Activated CD8-positive, alpha-beta memory T cell treated with anti-CD3 and anti-CD28 coated beads for 24 hours (primary cell): ENCODE results near the gene INTS3.

Experiments
- DNase-seq: peaks from one replicate; pipeline ENCODE4 v3.0.0-alpha.2; 2020

The INTS3 gene

GRCh38 chr1:153727463-153728304 lies at the start of gene INTS3:
TSS of gene INTS3 (plus strand) at chr1:153728050. CDS start at chr1:153728635, 585 bp downstream.
- DNase-seq = peak; percentile 99

DNA sequence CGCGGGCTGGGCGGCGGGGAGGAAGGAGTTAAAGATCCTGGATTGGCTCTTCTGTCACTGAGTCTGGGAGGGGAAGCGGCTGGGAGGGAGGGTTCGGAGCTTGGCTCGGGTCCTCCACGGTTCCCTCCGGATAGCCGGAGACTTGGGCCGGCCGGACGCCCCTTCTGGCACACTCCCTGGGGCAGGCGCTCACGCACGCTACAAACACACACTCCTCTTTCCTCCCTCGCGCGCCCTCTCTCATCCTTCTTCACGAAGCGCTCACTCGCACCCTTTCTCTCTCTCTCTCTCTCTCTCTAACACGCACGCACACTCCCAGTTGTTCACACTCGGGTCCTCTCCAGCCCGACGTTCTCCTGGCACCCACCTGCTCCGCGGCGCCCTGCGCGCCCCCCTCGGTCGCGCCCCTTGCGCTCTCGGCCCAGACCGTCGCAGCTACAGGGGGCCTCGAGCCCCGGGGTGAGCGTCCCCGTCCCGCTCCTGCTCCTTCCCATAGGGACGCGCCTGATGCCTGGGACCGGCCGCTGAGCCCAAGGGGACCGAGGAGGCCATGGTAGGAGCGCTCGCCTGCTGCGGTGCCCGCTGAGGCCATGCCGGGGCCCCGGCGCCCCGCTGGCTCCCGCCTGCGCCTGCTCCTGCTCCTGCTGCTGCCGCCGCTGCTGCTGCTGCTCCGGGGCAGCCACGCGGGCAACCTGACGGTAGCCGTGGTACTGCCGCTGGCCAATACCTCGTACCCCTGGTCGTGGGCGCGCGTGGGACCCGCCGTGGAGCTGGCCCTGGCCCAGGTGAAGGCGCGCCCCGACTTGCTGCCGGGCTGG lies 49.1 kb upstream of the INTS3 start, which contains the start of gene NPR1:
Gene NPR1 (plus strand): TSS at position 170 of the 818 bp plus-strand sequence. CDS start 421 bp downstream, at position 591.
- peak; percentile 69 for DNase-seq

- DNase-seq = peak; percentile 74
These were observed 48.3 kb upstream of the INTS3 start for GRCh38 chr1:153679337-153680119.

DNA sequence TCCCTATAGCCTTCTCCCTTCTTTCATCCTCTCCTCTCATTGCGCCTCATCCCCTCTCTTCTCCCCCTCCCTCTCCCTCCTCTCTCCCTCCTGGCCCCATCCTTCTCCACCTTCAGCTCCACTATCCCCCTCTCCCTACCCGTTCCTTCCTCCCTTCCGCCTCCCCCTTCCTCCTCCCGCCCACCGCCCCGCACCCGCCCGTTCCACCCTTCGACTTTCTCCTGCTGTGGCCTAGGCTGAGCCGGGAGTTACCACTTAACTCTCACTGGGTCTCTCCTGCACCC lies 47.8 kb upstream of the INTS3 start:
- no peak for DNase-seq

DNA sequence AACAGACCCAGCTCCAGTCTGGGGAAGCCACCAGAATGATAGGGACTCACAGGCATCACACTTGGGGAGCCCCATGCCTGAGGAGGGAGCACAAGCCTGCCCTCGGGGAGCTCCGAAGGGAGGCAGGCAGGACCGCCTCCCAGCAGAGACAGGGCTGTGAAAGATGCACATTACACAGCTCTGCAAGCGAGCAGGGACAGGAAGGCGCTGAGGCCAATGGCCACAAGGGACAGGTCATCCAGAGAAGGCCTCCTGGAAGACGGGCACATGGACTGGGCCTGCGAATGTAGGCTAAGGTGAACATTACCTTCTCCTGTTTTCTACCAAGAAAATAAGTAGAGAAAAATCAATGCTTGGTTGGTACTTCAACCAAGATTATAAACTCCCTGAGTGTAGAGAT lies 45.1 kb upstream of the INTS3 start:
- no peak for DNase-seq

GRCh38 chr1:153683854-153684253 lies 44.0 kb upstream of the INTS3 start:
- DNase-seq = no peak

DNA sequence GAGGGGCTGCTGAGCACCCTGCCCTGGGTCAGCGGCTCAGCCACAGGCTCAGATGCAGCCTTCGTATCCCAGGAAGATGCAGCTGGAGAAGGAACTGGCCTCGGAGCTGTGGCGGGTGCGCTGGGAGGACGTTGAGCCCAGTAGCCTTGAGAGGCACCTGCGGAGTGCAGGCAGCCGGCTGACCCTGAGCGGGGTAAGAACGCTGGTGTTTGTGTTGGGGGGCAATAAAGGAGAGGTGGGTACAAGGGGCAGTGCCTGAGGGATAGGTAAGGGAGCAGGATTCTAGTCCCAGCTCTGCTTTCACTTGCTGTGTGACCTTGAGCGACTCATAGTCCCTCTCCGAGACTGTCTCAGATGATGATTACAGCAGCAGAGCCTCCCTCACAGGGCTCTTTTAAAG lies 43.0 kb upstream of the INTS3 start:
- no peak for DNase-seq

GRCh38 chr1:153685544-153686340 lies 42.1 kb upstream of the INTS3 start:
- no peak for DNase-seq

DNA sequence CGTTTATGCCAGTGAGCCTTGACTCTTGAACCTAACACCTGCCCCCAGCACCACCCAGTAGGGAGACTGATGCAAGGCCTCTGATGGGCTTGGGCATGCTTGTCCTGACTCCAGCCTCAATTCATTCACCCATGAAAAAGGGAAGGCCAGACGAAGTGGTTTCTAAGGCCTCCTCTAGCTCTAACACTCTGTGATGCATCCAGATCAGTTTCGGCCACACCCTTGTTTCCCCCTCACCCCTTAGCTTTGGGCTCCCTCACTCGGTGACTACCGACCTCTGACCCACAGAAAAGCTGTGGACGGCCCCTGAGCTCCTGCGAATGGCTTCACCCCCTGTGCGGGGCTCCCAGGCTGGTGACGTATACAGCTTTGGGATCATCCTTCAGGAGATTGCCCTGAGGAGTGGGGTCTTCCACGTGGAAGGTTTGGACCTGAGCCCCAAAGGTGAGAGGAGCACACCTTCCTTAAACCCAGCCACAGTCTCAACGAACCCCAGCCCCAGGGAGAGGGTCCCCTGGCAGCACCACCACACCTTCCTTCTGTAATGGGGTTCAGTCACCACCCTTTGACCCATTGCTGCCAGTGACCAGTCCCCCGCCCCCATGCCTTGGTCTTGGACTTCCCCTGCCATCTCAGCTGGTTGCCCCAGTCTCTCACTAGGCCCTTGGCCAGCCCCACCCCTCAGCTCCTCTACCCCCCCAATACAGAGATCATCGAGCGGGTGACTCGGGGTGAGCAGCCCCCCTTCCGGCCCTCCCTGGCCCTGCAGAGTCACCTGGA lies 40.3 kb upstream of the INTS3 start:
- DNase-seq = no peak

DNA sequence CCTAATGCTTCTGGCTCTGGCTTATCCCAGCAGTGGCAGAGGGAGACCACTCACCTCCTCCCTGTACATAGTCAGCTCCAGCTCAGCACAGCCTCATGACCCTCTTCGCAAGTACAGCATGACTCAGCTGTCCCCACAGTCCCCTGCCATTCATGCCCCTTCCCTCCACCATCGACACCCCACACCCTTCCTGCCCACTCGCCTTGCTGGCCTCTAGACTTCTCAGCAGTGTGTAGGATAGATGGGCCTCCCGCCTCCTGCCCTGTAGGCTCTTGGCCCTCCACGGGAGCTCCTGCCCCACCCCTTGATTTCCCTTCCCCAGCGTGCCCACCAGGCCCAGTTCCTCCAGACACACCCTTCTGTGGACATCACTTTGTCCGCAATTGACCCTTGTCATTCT lies 39.6 kb upstream of the INTS3 start:
- no peak for DNase-seq

- DNase-seq = no peak
These were observed 39.0 kb upstream of the INTS3 start for GRCh38 chr1:153688736-153689328.

DNA sequence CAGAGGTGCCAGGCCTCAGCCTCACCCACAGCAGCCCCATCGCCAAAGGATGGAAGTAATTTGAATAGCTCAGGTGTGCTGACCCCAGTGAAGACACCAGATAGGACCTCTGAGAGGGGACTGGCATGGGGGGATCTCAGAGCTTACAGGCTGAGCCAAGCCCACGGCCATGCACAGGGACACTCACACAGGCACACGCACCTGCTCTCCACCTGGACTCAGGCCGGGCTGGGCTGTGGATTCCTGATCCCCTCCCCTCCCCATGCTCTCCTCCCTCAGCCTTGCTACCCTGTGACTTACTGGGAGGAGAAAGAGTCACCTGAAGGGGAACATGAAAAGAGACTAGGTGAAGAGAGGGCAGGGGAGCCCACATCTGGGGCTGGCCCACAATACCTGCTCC lies 34.4 kb upstream of the INTS3 start:
- DNase-seq = no peak

DNA sequence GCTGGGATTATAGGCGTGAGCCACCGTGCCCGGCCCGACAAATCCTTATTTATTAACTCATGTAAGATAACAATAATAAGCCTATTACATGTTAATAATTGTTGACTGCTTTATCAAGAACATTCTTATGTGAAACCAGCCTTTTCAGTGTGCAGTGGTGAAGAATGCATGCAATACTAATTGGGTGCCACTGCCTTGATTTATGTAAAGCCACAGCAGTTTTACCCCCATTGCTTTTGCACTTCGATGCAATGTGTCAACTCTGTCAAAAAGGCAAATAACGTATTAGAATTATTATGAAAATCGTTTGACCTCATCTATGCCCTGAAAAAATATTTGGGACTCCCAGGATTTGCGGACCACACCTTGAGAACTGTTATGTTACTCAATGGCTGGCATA lies 31.1 kb upstream of the INTS3 start:
- DNase-seq = no peak

- DNase-seq = no peak
These were observed 30.4 kb upstream of the INTS3 start for GRCh38 chr1:153697191-153698019.

- no peak for DNase-seq
These were observed 29.6 kb upstream of the INTS3 start for GRCh38 chr1:153698020-153698922.

GRCh38 chr1:153698923-153699714 lies 28.7 kb upstream of the INTS3 start:
- DNase-seq = no peak

DNA sequence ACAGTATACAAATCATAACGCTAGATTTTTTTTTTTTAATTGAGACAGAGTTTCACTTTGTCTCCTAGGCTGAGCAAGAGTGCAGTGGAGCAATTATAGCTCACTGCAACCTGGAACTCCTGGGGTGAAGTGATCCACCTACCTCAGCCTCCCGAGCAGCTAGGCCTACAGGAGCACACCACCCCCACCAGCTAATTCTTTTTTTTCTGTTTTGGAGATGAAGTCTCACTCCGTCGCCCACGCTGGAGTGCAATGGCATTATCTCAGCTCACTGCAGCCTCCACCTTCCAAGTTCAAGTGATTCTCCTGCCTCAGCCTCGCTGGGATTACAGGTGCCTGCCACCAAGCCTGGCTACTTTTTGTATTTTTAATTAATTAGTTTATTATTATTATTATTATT lies 28.1 kb upstream of the INTS3 start:
- no peak for DNase-seq

DNA sequence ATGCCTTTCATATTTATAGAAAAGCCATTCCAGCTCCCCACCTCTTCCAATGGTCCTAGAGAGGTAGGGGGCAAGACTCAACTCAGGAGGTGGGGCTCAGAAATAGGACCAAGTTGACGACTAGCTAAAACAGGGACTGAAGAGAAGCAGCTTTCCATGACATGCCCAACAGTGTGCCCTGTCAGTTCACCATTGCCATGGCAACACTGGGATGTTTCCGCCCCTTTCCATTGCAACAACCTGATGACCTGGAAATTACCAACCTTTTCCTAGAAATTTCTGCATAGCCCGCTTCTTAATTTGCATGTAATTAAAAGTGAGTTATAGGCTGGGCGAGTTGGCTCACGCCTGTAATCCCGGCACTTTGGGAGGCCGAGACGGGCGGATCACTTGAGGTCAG lies 22.4 kb upstream of the INTS3 start:
- DNase-seq = no peak
